Colonic mucosa (tissue), 4 donors: ENCODE measurements around the gene SLC38A10. TPM values are rescaled to one million over a fixed set of nuclear protein-coding genes. Genes with fewer than 3 reads are reported as not detected.
A peak's percentile ranks its signal among the peaks of the same experiment; 100 is the strongest.

Experiments used
- DNase-seq: peaks from one replicate; pipeline ENCODE4 v3.0.0-alpha.2; 2020
- H3K27ac ChIP-seq: fragments of 200-600 bp; one replicate; pipeline ENCODE4 v1.8.0; 2021
- H3K27me3 ChIP-seq: fragments of 200-600 bp; one replicate; pipeline ENCODE4 v1.8.0; 2021
- H3K36me3 ChIP-seq: fragments of 200-600 bp; one replicate; pipeline ENCODE4 v1.8.0; 2021
- H3K4me1 ChIP-seq: fragments of 200-600 bp; one replicate; pipeline ENCODE4 v1.8.0; 2021; ENCODE audit warnings: mild to moderate bottlenecking
- H3K4me3 ChIP-seq: fragments of 200-600 bp; one replicate; pipeline ENCODE4 v1.8.0; 2021
- H3K9ac ChIP-seq, 2 donors: one replicate each; pipeline ENCODE4 v1.7.0; 2013; ENCODE audit warnings: control low read depth in 2 of 2, low read depth in 2 of 2, low read length in 2 of 2
- H3K9me3 ChIP-seq: fragments of 200-600 bp; one replicate; pipeline ENCODE4 v1.8.0; 2021
- CTCF ChIP-seq: fragments of 200-600 bp; IDR thresholded peaks from one replicate; pipeline ENCODE4 v1.8.0; 2022; ENCODE audit warnings: antibody characterized with exemption, mild to moderate bottlenecking
- intact Hi-C: fragments of 100-400 bp; cut with DNase I; formaldehyde crosslinking; loops from one replicate; pipeline ENCODE4 v1.14.1; 2022
- total RNA-seq, 2 donors: library from RNA; stranded (reverse); fragmentation: NEBNext Ultra II Directional in 1 of 2; extraction: Animal tissue kit (Norgen Biotek cat#: 25700) in 1 of 2; gene quantifications; one replicate each; pipeline ENCODE4 v1.2.1, GENCODE V29; 2021
- donor health status: healthy.
- donor health status: DM: no; HTN: no; CAD: no.
- donor health status: DM: no; HTN: no; CAD: no.

SLC38A10 gene
- total RNA-seq, 2 donors from 2014 or later = 67.5 to 139 TPM

DNA sequence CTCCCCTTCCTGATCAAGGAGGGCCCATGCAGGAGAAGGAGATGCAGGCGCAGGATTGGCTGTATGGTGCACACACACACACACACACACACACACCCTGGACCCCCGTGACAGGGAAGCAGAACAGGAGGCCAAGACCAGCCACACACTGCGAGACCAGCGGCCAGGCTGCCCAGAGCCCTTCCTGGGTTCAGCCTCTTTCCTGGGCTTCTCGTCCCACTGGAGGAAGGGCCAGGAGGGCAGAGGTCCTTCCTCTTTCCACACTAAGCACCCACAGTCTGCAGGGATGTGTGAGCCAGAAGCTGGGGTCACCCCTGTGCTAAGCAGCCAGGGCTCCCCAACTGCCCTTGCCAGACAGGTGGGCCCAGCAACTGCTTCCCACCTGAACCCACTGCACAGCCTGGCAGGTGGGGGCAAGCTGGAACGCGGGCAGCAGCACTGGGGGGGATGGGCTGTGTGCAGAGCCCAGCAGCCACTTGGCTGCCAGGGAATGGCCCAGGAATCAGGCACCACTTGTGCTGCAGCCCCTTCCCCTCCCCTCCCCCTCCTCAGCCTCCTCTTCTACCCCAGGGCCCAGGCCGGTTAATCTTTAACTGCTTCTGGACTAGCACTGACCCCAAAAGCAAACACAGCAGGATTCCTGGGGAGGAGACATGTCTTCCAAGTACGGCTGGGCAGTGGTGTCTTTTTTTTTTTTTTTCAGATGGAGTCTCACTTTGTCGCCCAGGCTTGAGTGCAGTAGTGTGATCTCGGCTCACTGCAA, 44.6 kb upstream of the SLC38A10 start:
- intact Hi-C loops = no loop called here
- Histone ChIP-seq H3K27ac (peak overlapping the region; percentile 97), H3K9ac (peak overlapping the region; percentile 50 to 62), H3K4me3 (no peak overlapping the region), H3K9me3 (no peaks in the 10 kb centered on the region), H3K36me3 (no peaks in the 10 kb centered on the region), H3K27me3 (peaks cover 8% of the 10 kb centered on the region), H3K4me1 (peaks cover 34% of the 10 kb centered on the region)
- TF ChIP-seq CTCF = no peak
- DNase-seq = peak; percentile 80

DNA sequence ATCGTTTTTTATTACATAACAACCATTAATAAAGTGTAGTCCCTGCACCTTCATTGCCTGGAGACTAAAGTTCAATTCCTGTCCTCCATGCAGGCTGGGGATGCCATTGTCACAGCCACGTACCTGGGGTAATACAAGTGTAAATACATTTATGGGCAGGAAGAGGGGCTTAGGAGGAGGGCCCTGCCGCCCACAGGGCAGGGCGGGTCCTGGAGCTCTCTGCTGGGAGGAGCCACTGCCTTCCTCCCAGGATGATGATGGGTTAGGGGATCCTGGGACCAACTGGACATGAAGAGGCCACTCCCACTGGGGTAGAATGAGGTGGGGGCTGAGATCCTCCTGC, 44.1 kb upstream of the SLC38A10 start:
- intact Hi-C loops = no loop called here
- Histone ChIP-seq H3K9me3 (no peaks in the 10 kb centered on the region), H3K27me3 (peaks cover 8% of the 10 kb centered on the region), H3K36me3 (no peaks in the 10 kb centered on the region), H3K27ac (peak overlapping the region; percentile 97), H3K9ac (peak overlapping the region; percentile 50 to 62), H3K4me3 (no peak overlapping the region), H3K4me1 (peaks cover 34% of the 10 kb centered on the region)
- TF ChIP-seq CTCF = no peak
- no peak for DNase-seq

DNA sequence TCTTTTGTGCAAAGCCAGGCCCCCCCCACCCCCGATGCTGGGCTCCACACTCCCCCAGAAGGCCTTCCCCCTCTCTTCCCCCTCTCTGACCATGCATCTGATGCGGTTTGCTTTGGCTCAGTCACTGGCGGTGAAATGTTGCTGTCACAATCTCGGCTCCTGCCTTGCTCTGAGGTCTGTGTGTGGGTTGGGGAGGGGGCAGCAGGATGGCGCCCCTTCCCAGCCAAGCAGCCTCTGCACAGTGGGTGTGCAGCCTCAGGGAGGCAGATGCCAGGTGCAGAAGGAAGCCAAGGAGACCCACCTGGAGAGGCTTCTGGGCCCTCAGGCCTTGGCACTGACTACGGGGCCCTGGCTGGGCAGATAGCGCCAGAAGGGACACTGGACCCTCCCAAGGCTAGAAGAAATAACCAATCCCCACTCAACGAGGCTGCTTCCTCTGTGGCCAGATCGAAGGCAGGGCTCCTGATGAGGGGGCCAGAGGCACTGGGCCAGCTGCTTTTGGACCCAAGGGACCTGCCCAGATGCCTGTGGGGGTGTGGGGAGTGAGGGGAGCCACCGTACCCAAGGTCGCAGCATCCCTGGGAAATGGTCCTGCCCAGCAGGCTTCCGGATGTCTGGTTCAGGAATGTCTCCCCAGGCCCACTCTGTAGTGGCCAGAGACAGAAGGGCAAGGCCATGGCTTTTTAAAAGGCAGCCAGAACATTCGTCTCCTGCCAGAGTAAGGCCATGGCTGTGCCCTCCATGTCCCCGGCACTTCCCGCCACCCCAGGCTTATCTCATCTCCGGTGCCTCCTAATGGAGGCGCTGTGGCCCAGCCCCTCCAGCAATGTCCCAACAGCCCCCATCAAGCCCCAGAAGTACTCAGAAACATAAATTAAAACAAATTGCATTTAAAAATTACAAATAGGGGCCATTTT, 43.4 kb upstream of the SLC38A10 start:
- Histone ChIP-seq H3K4me1 (peaks cover 34% of the 10 kb centered on the region), H3K4me3 (no peak overlapping the region), H3K27me3 (peaks cover 8% of the 10 kb centered on the region), H3K9me3 (no peaks in the 10 kb centered on the region), H3K9ac (peak overlapping the region in 1 of 2 donors; percentile 55), H3K36me3 (no peaks in the 10 kb centered on the region), H3K27ac (peak overlapping the region; percentile 6)
- no peak for TF ChIP-seq CTCF
- no peak for DNase-seq
- intact Hi-C loops = no loop called here

DNA sequence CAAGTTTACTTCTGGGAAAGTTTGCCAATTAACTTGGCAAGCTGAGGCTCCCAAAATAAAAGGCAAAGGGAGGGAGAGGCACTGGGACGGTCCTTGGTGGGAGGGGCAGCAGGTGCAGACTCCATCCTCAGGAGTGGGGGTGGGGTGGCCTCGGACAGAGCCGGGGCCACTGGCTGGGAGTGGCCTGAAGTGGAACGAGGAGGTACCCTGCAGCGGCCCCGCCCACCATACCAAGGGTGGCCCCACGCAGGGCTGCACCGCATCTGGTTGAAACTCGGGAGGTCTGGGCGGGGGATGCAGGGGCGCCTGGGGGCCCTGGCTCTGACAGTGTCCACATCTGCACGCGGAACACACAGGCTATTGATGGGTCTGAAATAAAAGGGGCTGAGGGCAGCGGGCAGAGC, 42.4 kb upstream of the SLC38A10 start:
- DNase-seq = peak; percentile 80
- H3K4me1 ChIP-seq = peaks cover 34% of the 10 kb centered on the region
- no peaks in the 10 kb centered on the region for H3K36me3 ChIP-seq
- TF ChIP-seq CTCF = no peak
- intact Hi-C loops = no loop called here
- H3K9me3 ChIP-seq = no peaks in the 10 kb centered on the region
- no peak overlapping the region for H3K4me3 ChIP-seq
- H3K27ac ChIP-seq = no peak overlapping the region
- H3K27me3 ChIP-seq = peaks cover 8% of the 10 kb centered on the region
- H3K9ac ChIP-seq = no peak overlapping the region

GRCh38 chr17:81336930-81337325, 41.8 kb upstream of the SLC38A10 start:
- intact Hi-C loops = no loop called here

More at GRCh38 chr17:81336930-81337325, 41.8 kb upstream of the SLC38A10 start:
- no peak overlapping the region for H3K9ac ChIP-seq
- H3K4me3 ChIP-seq = no peak overlapping the region
- no peaks in the 10 kb centered on the region for H3K36me3 ChIP-seq
- H3K27ac ChIP-seq = no peak overlapping the region
- no peaks in the 10 kb centered on the region for H3K9me3 ChIP-seq
- peaks cover 8% of the 10 kb centered on the region for H3K27me3 ChIP-seq
- peaks cover 34% of the 10 kb centered on the region for H3K4me1 ChIP-seq
- no peak for TF ChIP-seq CTCF
- peak; percentile 26 for DNase-seq
